Measurements from ENCODE around the gene RAB3C. TPM values are rescaled to one million over a fixed set of nuclear protein-coding genes. Genes with fewer than 3 reads are reported as not detected.

The RAB3C gene
- total RNA-seq, 1 donor from 2014 or later = 3.8 TPM

DNA sequence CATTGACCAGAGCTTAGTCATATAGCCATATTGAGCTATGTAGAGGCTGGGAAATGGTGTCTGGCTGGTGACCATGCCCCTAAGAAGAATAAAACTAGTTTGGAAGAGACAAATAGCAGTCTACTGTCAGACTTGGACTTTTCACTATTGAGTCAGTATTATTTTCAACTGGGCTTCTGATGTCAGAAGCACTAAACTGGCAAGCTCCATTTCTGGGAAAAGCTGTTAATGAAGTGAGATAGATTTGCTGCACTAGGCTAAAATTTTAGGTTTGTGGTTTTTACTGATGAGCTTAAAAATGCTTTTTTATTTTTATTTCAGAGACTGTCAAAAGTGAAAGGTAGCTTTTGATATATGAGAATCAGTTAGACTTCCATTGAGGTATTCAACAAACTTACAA, 220.2 kb downstream of the RAB3C start:
- H3K36me3 Mint-ChIP-seq = no peaks in the 10 kb centered on the region
- H3K4me3 Mint-ChIP-seq = no peak overlapping the region
- Histone ChIP-seq H2AFZ (replicated peaks) (no peak overlapping the region), H3K4me2 (no peak overlapping the region), H3K9me3 (ENCODE audit: low read depth) (no peaks in the 10 kb centered on the region), H3F3A (ENCODE audit: low read depth) (no peaks in the 10 kb centered on the region), H4K20me1 (ENCODE audit: low read depth) (no peaks in the 10 kb centered on the region), H3K4me3 (no peak overlapping the region), H3K36me3 (no peaks in the 10 kb centered on the region), H3K9ac (no peak overlapping the region), H3K27me3 (no peaks in the 10 kb centered on the region), H3K27ac (no peak overlapping the region), H3K4me1 (peaks cover 5% of the 10 kb centered on the region), H3K79me2 (ENCODE audit: low read depth) (no peaks in the 10 kb centered on the region)
- DNase-seq (ENCODE audit: low spot score) = no peak
- H3K9me3 Mint-ChIP-seq = no peaks in the 10 kb centered on the region
- TF ChIP-seq EZH2 (IDR thresholded peaks at IDR 0.05) (no peak), EZH2phosphoT487 (IDR thresholded peaks at IDR 0.05) (no peak)
- TF ChIP-seq, protein P1, sequence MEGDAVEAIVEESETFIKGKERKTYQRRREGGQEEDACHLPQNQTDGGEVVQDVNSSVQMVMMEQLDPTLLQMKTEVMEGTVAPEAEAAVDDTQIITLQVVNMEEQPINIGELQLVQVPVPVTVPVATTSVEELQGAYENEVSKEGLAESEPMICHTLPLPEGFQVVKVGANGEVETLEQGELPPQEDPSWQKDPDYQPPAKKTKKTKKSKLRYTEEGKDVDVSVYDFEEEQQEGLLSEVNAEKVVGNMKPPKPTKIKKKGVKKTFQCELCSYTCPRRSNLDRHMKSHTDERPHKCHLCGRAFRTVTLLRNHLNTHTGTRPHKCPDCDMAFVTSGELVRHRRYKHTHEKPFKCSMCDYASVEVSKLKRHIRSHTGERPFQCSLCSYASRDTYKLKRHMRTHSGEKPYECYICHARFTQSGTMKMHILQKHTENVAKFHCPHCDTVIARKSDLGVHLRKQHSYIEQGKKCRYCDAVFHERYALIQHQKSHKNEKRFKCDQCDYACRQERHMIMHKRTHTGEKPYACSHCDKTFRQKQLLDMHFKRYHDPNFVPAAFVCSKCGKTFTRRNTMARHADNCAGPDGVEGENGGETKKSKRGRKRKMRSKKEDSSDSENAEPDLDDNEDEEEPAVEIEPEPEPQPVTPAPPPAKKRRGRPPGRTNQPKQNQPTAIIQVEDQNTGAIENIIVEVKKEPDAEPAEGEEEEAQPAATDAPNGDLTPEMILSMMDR (IDR thresholded peaks at IDR 0.05) = no peak
- no peaks in the 10 kb centered on the region for H3K27me3 Mint-ChIP-seq (ENCODE audit: insufficient read depth, low read depth)
- peaks cover 50% of the 10 kb centered on the region for H3K4me1 Mint-ChIP-seq
- no peak overlapping the region for H3K27ac Mint-ChIP-seq

DNA sequence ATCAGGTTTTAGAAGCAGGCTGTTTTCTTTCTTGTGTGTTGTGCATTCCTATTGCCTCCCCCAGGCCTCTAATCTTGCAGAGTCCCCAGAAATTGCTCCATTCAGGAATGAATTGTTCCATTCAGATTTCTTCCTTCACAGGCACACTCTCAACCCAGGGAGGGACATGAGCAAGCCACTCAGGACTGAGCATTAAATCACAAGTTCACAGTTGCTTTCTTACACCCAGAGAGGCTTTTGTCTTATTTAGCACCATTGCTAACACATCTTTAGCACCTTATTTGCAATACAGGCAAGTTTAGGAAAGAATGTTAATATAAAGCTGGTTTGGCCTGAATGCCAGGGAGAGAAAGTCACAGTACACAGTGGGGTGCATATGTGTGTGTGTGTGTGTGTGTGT, 221.4 kb downstream of the RAB3C start:
- no peak overlapping the region for H3K4me2 ChIP-seq
- no peaks in the 10 kb centered on the region for H3K27me3 Mint-ChIP-seq (ENCODE audit: insufficient read depth, low read depth)
- no peak overlapping the region for H3K4me3 ChIP-seq
- DNase-seq (ENCODE audit: low spot score) = peak; percentile 15
- no peak overlapping the region for H2AFZ ChIP-seq (replicated peaks)
- H3K4me1 Mint-ChIP-seq = peaks cover 50% of the 10 kb centered on the region
- TF ChIP-seq, protein P1 (IDR thresholded peaks at IDR 0.05) = no peak
- TF ChIP-seq EZH2 (IDR thresholded peaks at IDR 0.05) = no peak
- no peak for TF ChIP-seq EZH2phosphoT487 (IDR thresholded peaks at IDR 0.05)
- no peaks in the 10 kb centered on the region for H3K27me3 ChIP-seq
- no peaks in the 10 kb centered on the region for H3K36me3 Mint-ChIP-seq
- H3K27ac ChIP-seq = no peak overlapping the region
- H3K4me3 Mint-ChIP-seq = peak overlapping the region; percentile 52
- H3K4me1 ChIP-seq = peaks cover 5% of the 10 kb centered on the region
- no peaks in the 10 kb centered on the region for H3F3A ChIP-seq (ENCODE audit: low read depth)
- H3K9ac ChIP-seq = no peak overlapping the region
- no peaks in the 10 kb centered on the region for H3K79me2 ChIP-seq (ENCODE audit: low read depth)
- H3K9me3 ChIP-seq (ENCODE audit: low read depth) = no peaks in the 10 kb centered on the region
- H3K27ac Mint-ChIP-seq = peak overlapping the region; percentile 64
- no peaks in the 10 kb centered on the region for H3K36me3 ChIP-seq
- no peaks in the 10 kb centered on the region for H3K9me3 Mint-ChIP-seq
- H4K20me1 ChIP-seq (ENCODE audit: low read depth) = no peaks in the 10 kb centered on the region

DNA sequence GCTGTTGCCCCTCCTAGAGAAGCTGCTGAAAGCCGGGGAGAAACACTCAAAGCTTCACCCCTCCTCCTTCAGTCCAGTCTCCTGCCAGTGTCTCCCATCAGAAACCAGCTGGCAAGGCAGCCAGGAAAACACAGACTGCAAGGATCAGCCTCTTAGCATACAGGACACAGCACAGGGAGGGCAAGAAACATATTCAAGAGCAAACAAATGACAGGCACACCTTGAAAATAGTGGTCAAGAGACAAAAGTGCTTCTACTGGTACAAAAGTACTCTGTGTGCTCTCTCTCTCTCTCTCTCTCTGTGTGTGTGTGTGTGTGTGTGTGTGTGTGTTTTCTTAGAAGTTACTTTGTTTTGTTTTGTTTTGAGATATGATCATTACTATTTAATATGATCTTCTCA, 227.2 kb downstream of the RAB3C start:
- no peaks in the 10 kb centered on the region for H3K9me3 ChIP-seq (ENCODE audit: low read depth)
- H3K9me3 Mint-ChIP-seq = no peaks in the 10 kb centered on the region
- H3K79me2 ChIP-seq (ENCODE audit: low read depth) = no peaks in the 10 kb centered on the region
- H2AFZ ChIP-seq (replicated peaks) = no peak overlapping the region
- H3K36me3 Mint-ChIP-seq = no peaks in the 10 kb centered on the region
- no peak overlapping the region for H3K27ac Mint-ChIP-seq
- peaks cover 25% of the 10 kb centered on the region for H3K4me1 Mint-ChIP-seq
- no peaks in the 10 kb centered on the region for H3K27me3 ChIP-seq
- no peaks in the 10 kb centered on the region for H3F3A ChIP-seq (ENCODE audit: low read depth)
- H3K4me2 ChIP-seq = no peak overlapping the region
- no peak for TF ChIP-seq EZH2 (IDR thresholded peaks at IDR 0.05)
- TF ChIP-seq, protein P1 (IDR thresholded peaks at IDR 0.05) = no peak
- TF ChIP-seq EZH2phosphoT487 (IDR thresholded peaks at IDR 0.05) = no peak
- H3K27ac ChIP-seq = no peak overlapping the region
- no peaks in the 10 kb centered on the region for H3K27me3 Mint-ChIP-seq (ENCODE audit: insufficient read depth, low read depth)
- H3K4me1 ChIP-seq = peaks cover 3% of the 10 kb centered on the region
- H3K36me3 ChIP-seq = no peaks in the 10 kb centered on the region
- H3K4me3 Mint-ChIP-seq = no peak overlapping the region
- H3K9ac ChIP-seq = no peak overlapping the region
- H4K20me1 ChIP-seq (ENCODE audit: low read depth) = no peaks in the 10 kb centered on the region
- no peak overlapping the region for H3K4me3 ChIP-seq
- peak; percentile 3 for DNase-seq (ENCODE audit: low spot score)

Data from neural progenitor cell (in vitro differentiated cells).